ENCODE results near the gene CSNK2A1.

Gene CSNK2A1

DNA sequence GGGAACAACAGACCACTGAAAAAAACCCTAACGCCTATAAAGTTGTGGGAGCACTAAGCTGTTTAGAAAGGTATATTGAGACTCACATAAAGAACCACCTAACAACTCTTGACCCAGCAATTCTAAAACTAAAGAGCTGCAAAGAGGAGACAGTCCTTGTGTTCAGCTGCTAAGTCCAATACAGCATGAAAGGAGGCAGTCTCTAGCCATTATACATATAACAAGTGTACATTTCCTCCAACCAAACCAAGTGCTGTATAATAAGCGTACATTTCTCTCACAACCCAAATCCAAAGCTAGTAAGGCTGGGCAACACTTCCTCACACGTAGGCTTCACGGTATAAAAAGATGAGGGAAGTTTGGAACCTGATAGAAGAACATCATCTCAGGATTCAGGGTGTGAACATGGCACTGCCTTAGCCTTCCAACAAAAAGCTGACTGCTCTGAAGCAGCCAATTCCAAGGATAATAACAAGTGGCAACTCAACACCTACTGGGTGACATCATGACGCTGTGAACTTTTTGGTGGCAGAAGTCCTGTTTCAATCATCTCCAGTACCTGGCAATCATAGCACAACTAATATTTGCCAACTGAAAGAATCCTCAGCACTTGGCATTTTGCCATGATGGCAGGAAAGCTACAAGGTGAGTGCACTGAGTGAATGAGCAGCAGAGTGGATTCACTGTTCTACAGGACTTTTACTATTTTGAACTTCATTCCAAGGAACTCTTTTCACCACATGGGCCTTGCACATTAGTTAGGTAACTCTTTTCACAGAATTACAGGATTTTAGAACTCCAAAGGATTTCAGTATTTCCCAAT is 97.9 kb downstream of the CSNK2A1 start:
- no peak for DNase-seq

DNA sequence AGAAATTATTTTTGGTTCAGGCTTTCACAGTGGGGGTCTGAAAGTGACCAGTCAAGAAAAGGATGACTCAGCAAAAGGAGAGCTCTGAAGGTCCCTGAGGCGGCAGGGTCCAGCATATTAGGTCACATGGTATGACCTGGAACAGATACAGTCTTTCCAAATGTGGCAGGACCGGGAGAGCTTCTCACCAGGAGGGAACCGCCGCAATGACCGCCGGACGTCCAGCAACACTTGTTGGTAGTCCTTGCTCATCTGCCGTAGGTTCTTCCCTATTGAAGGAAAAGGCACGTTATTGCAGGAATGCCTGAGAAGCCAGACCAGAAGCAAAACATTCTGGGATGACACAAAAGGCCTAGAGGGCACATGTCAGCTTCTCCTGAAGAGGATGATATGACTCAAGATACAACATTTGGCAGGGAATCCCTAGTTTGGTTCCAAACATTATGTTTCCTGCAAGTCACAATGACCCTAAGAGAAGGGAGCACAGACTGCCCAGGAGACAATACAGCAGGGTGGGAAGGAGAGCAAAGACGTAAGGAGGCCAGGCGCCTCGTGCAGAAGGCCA is 98.6 kb downstream of the CSNK2A1 start:
- DNase-seq = no peak

DNA sequence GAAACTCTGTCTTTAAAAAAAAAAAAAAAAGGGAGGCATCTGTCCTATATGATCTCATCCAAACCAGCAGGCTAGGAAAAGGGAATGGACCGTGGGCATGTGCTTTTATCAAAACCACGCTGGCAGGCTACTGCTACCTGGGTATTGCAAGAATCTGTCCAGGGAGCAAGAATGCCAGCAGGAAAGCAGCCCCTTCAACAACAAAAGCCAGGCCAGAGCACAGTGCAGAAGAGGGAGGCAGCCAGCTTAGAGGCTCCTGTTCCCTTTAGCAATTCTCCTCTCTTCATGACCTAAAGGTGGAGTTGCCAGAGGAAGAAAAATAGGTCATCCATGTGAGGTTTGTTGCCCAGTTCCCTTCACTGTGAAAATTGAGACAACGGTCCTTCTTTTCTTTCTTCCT is 99.5 kb downstream of the CSNK2A1 start:
- DNase-seq = no peak

DNA sequence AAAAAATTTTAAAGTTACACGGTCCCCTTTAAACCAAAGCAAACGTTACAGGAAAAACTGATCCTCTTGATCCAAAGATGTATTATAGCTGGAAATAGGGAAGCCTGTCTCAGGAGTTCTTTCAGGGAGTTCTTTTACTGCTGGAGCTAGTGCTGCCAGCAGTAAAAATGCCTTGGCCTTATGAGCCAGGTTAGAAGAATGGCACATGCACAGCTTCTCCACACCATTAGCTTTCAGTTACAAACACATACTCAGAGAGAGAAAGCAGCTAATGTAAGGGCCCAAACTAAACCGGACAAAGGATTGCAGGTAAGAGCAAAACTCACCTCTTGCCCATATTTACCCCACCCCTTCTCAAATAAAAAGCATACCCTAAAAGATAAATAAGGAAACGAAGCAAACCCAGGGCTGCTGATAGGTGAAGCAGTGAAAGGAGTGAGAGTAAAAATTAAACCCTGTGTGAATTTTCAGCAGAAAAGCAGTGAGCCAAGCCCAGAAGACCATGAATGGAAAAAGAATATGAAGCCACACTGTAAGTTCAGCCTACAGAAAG is 100.3 kb downstream of the CSNK2A1 start:
- no peak for DNase-seq

DNA sequence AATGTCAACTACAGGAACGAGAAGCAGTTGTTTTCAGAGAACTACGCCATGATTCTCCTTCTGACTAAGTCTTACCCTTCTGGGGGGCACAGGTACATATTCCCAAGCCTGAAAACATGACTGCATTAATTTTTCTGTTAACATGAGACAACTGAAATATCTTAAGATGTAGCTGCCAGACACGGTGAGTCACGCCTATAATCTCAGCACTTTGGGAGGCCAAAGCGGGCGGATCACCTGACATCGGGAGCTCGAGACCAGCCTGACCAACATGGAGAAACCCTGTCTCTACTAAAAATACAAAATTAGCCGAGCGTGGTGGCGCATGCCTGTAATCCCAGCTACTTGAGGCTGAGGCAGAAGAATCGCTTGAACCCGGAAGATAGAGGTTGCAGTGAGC is 103.0 kb downstream of the CSNK2A1 start:
- DNase-seq = no peak

DNA sequence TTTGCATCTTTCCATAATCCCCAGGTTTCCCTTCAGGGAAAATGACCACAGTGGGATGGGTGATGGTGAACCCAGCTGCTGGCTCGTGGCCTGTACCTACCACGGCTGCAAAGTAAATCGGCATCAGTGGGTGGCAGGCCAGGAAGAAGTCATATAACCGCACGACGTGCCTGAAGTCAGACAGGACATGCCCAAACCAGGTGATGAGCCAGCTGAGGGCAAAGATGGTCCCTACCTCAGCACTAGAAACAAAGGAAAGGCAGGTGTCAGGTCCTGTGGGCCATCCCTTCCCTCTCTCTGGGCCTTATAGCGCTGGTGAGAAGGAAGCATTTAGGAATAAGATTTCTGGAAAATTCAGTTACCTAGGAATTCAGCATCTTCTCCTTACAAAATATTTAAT is 103.4 kb downstream of the CSNK2A1 start:
- DNase-seq = no peak

DNA sequence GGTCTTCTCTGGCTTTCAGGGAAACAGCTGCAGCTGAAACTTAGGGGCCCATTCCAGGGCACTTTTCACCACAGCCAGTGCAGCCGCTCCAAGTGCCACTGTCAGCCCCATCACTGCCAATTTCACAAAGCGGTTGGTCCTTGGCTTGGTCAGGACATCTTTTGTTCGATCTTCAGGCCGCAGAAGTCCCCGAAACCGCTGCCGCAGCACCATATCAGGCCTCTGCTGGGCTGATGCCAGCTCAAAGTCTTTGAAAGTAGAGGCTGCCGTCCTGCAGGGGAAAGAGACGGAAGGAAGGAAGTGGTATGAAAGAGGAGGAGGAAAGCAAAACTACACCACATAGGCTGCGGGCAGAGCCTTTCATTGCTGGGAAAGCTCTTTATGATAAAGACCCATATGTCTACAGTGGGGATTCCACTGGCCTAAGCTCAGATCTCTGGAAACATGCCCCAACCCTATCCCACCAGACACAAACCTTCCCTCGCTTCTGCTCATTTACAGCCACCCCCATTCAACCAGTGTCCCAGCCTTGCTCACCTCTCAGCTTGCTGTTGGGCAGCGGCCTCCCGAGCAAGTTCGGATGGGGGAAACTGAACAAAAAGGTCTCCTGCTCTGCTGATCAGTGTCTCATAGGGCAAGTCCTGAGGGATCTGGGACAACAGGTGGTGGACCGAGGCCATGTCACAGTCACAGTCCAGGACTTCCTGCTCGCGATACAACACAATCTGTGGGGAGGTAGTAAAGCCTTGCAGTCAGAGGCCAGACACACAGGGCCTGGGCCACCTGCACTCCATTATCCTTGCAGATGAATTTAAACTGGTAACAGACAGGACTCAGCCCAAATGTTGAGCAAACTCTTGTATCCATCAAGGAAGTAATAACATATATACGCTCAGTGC is 104.8 kb downstream of the CSNK2A1 start:
- DNase-seq = peak; percentile 54 to 73

DNA sequence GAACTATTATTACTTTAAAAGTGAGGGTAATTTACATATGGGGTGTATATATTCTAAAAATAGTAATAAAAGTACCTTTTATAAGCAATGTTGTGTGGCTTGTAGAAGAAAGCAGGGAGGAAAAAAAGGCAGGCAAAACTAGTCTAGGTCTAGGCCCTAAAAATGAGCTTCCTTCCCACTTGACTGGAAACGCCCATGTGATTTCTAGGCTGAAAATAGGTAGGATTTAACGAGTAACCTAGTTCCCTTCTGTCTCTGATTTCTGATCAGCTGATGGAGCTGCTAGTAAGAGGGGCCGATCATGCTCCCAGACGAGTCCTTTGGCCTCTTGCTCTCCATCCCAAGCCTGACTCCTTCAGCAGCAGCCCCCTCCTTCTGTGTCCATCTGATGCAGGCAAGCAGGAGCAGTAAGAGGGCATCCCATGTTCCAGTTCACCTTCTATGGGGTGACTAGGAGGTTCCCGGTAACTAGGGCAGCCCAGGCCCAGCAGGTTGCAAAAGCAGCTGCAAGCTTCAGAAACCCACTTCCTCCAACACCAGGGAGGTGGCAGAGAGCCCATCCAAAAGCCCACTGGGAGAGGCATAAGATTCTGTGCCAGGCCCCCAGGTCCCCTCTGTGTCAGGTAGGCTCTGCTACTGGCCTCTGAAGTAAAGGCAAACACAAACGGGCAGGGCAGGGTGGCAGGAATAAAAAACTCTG is 105.7 kb downstream of the CSNK2A1 start:
- DNase-seq = no peak

DNA sequence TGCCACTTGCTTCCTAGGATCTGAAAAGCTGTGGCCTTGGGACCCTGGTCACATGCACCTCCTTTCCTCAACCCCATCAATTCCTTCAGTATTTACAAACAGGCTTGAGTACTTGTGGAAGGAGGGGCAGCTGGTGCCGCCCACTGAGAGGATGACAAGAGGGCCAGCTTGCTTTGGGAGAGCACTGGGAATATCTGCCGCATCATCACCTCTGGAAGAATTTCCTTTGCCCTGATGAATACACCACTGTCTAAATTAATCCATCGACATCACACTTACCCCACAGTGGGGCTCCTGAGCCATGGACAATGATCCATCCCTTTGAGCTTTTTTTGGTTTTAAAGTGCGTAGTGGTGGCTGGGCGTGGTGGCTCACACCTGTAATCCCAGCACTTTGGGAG is 107.1 kb downstream of the CSNK2A1 start:
- DNase-seq = no peak

DNA sequence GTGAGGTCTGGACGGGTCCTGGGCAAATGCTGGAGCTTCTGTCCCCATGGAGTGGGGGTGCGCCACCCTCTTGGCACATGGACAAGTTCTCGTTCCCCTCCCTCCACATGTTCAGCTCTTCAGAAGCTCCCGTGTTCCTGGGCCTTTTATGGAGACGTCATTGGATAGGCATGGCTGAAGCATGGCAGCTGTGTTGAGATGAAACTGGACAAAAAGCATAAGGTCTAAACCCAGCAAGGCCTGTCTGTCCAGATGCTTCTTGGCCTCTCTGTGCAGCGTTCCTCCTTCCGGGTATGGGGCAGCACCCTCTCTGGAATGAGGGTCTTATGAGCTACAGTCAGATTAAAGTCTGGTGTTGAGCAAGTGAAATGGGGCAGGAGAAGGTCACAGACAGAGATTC is 108.0 kb downstream of the CSNK2A1 start:
- no peak for DNase-seq

DNA sequence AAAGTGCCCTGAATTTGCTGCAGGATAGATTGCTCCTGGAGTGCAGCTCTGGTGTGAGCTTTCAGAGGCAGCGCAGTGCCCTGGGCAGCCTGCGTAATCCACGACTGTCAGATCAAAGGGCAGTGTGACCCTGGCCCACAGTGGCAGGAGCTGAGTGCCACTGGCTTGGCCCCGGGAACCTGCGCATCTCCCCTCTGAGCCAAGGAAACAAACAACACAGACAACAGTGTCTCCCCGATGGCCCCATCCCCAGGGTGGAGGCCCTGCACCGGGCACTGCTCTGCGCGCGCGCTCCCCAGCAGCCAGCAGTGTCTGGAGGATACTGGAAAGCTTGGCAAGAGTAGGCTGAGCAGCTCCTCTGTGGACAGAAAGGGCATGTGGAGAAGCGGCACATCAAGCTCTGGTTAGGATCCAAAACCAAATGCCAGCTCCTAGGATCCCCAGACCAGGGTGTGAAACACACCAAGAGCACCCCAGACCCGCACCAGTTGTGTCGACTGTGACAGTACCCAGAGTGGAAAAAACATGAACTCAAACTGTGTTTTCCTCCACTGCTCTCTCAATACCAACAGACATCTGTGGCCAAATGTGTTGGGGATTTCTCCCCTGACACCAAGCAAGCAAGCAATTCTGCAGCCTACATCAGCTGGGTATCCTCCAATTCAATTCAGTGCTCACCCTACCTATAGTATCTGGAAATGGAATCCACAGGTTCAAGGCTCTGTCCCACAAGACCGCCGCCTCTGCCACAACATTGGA is 108.8 kb downstream of the CSNK2A1 start:
- DNase-seq = no peak

DNA sequence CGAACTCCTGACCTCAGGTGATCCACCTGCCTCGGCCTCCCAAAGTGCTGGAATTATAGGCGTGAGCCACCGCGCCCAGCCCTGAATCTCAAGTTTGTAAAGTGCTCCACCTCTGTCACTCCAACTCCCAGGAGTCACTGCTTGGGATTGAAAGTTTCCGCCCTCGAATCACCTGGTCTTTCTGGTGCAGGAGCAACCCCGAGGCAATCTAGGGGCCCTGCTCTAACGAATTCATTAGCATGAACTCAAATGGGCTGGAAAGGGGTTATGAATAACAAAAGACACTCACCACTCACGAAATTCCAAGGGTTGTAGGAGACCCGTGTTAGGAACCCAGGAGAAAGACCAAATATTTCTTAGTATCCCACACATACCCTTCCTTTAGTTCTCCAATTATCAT is 109.4 kb downstream of the CSNK2A1 start:
- DNase-seq = no peak

DNA sequence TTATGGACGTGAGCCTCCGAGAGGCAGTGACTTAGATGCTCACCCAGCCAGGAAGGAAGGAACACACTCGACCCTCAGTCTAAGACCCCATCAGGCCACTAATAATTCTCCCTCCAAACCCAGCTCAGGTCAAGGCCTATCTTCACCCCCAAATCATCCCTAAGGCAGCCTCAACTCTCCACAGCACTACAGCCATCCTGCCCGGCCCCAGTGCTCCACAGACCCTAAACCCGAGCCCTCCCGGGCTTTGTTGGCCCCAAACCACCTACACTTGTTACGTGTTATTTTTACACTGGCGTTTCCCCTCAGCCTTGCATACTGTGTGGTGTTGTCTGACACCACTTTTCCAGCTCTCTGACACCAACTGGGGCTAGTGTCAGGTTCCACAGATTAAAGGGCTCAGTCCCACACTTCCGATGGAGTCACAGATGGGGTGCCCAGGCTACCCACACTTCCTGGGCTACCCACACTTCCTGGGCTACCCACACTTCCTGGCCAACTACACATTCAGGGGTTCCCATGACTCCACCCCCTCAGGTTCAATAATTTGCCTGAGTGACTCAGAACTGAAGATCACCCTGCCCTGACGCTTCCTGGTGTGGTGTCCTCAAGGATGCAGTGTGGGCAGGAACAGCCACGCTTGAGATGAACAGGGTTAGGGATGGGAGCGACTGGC is 110.2 kb downstream of the CSNK2A1 start:
- DNase-seq = peak; percentile 59 to 65

DNA sequence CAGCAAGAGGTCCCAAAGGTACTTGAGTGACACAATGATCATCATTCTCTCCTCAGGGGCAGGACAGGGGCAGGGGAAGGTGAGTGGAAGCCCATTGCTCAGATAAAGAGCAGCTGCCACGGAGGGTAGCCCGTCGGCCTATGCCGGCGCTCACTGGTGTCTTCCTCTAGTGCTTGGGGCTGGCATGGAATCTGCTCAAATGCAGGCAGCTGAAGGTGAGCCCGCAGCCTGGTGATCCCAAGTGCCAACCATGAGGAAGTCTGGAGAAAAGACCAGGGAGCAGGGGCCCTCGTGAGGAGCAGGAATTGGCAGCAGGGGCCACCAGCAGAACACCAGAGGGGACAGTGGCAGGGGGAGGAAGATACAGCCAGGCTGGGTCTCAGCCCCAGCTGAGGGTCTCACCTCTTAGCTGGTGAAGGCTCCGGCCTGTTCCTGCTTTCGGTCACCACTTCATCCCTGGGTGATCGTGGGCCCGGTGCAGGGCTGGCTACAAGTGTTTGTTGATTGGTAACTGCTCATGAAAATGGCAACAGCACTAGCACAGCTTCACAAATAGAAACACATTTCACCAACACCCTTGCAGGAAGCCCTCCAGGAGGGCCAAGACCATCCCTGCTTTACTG is 110.8 kb downstream of the CSNK2A1 start:
- DNase-seq = no peak

DNA sequence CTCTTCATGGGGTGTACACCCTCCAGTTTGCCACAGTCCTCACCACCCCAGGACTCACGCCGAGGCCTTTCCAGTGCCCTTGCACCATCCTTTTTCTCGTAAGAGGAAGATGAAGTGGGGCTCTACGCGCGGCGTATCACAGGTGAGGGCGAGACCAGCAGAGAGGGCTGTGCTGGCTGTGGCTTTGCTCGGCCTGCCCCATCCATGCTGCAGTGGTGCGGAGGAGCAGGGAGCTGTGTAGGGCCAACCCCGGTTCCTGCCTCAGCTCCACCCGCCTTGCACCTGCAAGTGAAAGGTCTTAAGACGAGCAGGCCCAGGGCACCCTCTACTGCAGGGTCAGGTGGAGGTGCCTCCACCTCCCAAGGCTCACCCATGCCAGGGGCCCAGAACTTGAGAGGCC is 111.4 kb downstream of the CSNK2A1 start:
- no peak for DNase-seq

DNA sequence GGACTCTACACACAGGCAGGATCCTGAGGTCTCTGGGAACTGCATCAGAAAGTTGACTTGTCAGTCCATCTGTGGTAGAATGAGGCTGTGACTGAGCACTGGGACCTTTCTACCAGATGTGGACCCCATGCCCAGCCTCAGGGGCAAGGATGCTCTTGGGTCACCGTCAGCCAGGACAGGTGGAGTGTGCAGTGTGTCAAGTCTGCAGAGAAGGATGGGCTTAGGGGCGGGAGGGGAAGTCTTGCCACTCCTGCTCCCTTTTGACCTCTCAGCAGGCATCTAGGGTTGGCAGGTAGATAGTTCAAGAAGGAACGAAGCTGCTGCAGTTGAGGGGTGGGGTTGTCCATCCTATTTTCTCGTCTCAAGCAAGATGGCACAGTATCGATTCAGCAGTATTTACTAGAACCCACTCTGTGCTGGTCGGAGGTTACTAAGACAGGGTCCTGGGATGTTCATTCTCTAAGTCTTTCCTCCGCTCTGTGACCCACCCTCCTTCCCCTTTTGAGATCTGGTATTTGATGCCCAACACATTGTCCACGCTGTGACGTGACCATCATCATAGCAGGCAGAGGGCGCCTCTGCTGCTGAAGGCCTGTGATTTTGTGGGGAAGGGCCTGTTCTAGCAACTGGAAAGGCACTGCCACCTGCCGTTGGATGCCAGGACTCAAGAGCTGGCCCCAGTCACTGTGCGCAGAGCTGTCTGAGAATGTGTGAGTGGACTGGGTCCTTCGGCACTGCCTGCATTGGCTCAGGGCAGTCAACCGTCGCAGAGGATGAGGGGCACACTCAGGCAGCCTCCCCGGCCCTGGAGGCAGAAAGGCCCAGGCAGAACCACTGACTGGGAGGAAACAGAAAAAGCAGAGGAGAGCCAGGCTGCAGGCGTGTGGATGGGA is 112.3 kb downstream of the CSNK2A1 start:
- peak; percentile 35 to 49 for DNase-seq

DNA sequence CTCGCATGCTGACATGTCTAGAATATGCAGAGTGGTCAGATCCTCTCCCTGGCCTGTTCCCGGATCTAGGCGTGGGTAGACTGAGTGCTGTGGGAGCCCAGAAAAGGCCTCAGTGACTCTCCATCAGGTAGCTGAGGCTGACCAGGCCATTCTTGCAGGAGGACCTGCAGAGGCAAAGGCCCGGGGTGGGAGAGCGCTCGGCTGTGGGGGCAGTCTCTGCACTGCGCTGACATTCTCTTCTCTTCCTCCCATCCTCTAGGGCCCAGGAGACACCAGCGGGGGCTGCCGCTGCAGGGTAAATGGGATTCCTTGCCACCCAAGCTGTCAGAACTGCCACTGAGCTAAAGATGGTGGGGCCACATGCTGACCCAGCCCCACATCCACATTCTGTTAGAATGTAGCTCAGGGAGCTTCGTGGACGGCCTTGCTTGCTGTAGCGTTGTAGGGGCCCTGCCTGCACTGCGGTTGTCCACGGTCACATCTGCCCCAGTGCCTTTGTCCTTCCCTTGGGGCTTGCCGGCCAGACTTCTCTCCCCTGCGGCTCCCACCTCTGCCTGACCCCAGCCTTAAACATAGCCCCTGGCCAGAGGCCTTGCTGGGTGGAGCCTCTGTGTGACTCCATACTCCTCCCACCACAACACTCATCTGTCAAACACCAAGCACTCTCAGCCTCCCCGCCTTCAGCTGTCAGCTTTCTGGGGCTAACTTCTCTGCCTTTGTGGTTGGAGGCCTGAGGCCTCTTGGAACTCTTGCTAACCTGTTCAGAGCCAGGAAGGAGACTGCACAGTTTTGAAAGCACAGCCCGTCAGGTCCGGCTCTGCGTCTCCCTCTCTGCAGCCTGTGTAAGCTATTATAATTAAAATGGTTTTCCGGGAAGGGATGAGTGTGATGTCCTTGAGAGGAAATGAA is 113.2 kb downstream of the CSNK2A1 start:
- DNase-seq = no peak

DNA sequence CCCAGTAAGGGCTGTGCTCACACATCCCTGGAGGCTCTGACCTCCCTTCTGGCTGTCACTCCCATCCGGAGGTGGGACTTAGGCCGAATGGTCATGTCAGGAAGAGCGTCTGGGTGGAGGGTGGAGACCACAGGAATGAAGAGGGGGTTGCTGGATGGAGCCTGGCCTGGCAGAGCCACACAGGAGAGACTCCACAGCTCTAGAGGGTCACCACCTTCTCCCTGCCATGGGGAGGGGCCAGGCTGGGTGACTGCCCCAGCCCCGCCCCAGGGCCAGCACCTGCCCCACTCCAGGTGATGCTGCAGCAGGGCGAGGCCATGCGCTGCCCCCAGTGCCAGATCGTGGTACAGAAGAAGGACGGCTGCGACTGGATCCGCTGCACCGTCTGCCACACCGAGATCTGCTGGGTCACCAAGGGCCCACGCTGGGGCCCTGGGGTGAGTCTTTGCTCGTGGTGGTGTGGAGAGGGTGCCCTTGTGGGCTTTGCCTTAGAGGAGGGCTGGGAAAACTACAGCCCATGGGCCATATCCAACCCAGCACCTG is 114.9 kb downstream of the CSNK2A1 start:
- DNase-seq = no peak

Measured in CD4-positive, alpha-beta T cell treated with Interleukin-1 beta for 1 hour (primary cell).